Measurements from ENCODE around the gene TIMP3.
A peak's percentile ranks its signal among the peaks of the same experiment; 100 is the strongest.

TIMP3 gene

DNA sequence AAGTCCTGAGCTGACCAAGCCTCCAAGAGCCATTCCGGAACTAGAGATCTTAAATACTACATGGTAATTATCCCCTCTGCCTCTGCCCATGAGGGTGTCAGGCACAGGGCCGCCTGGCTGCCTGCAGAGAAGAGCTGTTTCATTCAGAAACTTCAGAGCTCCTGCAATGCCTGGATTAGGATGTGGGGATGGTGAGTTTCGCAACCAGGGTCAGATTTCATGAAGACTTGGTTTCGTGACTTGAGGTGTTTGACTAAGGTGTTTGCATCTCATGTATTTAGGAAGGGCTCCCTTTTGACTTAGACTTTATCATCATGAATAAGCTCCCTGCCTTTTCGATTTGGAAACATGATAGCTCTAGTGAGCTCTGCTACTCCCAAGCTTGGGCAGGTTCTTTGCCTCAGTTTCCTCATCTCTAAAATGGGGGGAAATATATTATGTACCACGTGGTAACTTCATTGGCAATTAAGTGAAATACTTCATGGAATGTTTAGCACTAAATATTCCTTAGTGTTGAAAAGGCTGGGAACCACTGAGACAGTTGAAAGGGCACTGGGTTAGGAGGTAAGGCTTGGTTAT is 9.1 kb downstream of the TIMP3 start (continued):
- TF ChIP-seq, protein P1, sequence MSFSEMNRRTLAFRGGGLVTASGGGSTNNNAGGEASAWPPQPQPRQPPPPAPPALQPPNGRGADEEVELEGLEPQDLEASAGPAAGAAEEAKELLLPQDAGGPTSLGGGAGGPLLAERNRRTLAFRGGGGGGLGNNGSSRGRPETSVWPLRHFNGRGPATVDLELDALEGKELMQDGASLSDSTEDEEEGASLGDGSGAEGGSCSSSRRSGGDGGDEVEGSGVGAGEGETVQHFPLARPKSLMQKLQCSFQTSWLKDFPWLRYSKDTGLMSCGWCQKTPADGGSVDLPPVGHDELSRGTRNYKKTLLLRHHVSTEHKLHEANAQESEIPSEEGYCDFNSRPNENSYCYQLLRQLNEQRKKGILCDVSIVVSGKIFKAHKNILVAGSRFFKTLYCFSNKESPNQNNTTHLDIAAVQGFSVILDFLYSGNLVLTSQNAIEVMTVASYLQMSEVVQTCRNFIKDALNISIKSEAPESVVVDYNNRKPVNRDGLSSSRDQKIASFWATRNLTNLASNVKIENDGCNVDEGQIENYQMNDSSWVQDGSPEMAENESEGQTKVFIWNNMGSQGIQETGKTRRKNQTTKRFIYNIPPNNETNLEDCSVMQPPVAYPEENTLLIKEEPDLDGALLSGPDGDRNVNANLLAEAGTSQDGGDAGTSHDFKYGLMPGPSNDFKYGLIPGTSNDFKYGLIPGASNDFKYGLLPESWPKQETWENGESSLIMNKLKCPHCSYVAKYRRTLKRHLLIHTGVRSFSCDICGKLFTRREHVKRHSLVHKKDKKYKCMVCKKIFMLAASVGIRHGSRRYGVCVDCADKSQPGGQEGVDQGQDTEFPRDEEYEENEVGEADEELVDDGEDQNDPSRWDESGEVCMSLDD (tag by site-specific recombination; IDR thresholded peaks at IDR 0.05), result no peak
- TF ChIP-seq EGR2 (tag by site-specific recombination; IDR thresholded peaks at IDR 0.05; ENCODE audit: low read depth) (no peak), ZFP37 (tag by site-specific recombination; IDR thresholded peaks at IDR 0.05) (no peak), ZNF621 (tag by site-specific recombination; IDR thresholded peaks at IDR 0.05) (no peak), ZBTB17 (tag by site-specific recombination; IDR thresholded peaks at IDR 0.05) (peak; percentile 62; the same call in 1 of the 2 replicates), ZNF529 (tag by site-specific recombination; IDR thresholded peaks at IDR 0.05; ENCODE audit: insufficient replicate concordance) (no peak), ZNF10 (tag by site-specific recombination; IDR thresholded peaks at IDR 0.05) (no peak), ZNF837 (tag by site-specific recombination; IDR thresholded peaks at IDR 0.05) (no peak), ZNF157 (tag by site-specific recombination; IDR thresholded peaks at IDR 0.05) (no peak), ZNF138 (tag by site-specific recombination; IDR thresholded peaks at IDR 0.05; ENCODE audit: borderline replicate concordance) (no peak), ZNF184 (tag by site-specific recombination; IDR thresholded peaks at IDR 0.05) (no peak), ZBTB20 (tag by site-specific recombination; IDR thresholded peaks at IDR 0.05) (no peak), IKZF3 (tag by site-specific recombination; IDR thresholded peaks at IDR 0.05) (peak; percentile 65), ZNF776 (tag by site-specific recombination; IDR thresholded peaks at IDR 0.05; ENCODE audit: borderline replicate concordance) (no peak), ZBTB49 (tag by site-specific recombination; IDR thresholded peaks at IDR 0.05; ENCODE audit: low read depth) (no peak), ZNF792 (tag by site-specific recombination; IDR thresholded peaks at IDR 0.05) (no peak), ZNF561 (tag by site-specific recombination; IDR thresholded peaks at IDR 0.05; ENCODE audit: borderline replicate concordance) (no peak), ZNF664 (tag by site-specific recombination; IDR thresholded peaks at IDR 0.05) (no peak), ZNF37A (tag by site-specific recombination; IDR thresholded peaks at IDR 0.05) (no peak), ZNF394 (tag by site-specific recombination; IDR thresholded peaks at IDR 0.05; ENCODE audit: borderline replicate concordance) (peak; percentile 60; the same call in 1 of the 2 replicates), ZNF692 (tag by site-specific recombination; IDR thresholded peaks at IDR 0.05) (no peak), ZBTB48 (tag by site-specific recombination; IDR thresholded peaks at IDR 0.05) (no peak), ELK4 (IDR thresholded peaks at IDR 0.05; ENCODE audit: borderline replicate concordance, low read depth, low read length) (no peak), ZNF473 (tag by site-specific recombination; IDR thresholded peaks at IDR 0.05) (no peak), MZF1 (tag by site-specific recombination; IDR thresholded peaks at IDR 0.05; ENCODE audit: borderline replicate concordance) (peak; percentile 37; the same call in 1 of the 2 replicates), ZNF747 (tag by site-specific recombination; IDR thresholded peaks at IDR 0.05) (no peak)
- TF ChIP-seq, protein P2, sequence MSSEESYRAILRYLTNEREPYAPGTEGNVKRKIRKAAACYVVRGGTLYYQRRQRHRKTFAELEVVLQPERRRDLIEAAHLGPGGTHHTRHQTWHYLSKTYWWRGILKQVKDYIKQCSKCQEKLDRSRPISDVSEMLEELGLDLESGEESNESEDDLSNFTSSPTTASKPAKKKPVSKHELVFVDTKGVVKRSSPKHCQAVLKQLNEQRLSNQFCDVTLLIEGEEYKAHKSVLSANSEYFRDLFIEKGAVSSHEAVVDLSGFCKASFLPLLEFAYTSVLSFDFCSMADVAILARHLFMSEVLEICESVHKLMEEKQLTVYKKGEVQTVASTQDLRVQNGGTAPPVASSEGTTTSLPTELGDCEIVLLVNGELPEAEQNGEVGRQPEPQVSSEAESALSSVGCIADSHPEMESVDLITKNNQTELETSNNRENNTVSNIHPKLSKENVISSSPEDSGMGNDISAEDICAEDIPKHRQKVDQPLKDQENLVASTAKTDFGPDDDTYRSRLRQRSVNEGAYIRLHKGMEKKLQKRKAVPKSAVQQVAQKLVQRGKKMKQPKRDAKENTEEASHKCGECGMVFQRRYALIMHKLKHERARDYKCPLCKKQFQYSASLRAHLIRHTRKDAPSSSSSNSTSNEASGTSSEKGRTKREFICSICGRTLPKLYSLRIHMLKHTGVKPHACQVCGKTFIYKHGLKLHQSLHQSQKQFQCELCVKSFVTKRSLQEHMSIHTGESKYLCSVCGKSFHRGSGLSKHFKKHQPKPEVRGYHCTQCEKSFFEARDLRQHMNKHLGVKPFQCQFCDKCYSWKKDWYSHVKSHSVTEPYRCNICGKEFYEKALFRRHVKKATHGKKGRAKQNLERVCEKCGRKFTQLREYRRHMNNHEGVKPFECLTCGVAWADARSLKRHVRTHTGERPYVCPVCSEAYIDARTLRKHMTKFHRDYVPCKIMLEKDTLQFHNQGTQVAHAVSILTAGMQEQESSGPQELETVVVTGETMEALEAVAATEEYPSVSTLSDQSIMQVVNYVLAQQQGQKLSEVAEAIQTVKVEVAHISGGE (tag by site-specific recombination; conservative IDR thresholded peaks at IDR 0.05; ENCODE audit: low read depth), result no peak
- TF ChIP-seq, protein P3, sequence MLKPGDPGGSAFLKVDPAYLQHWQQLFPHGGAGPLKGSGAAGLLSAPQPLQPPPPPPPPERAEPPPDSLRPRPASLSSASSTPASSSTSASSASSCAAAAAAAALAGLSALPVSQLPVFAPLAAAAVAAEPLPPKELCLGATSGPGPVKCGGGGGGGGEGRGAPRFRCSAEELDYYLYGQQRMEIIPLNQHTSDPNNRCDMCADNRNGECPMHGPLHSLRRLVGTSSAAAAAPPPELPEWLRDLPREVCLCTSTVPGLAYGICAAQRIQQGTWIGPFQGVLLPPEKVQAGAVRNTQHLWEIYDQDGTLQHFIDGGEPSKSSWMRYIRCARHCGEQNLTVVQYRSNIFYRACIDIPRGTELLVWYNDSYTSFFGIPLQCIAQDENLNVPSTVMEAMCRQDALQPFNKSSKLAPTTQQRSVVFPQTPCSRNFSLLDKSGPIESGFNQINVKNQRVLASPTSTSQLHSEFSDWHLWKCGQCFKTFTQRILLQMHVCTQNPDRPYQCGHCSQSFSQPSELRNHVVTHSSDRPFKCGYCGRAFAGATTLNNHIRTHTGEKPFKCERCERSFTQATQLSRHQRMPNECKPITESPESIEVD (tag by site-specific recombination; IDR thresholded peaks at IDR 0.05), result no peak

Measured in HEK293 (cell line).